K562 (cell line): Measurements from ENCODE around the gene MIDN. TPM values are rescaled to one million over a fixed set of nuclear protein-coding genes. Genes with fewer than 3 reads are reported as not detected.

Source experiments
- ESRRB ChIP-seq: fragments of 250-450 bp; sonication (Bioruptor Pico); IDR thresholded peaks from 2 replicates; pipeline ENCODE4 v1.5.0; 2020; ENCODE audit warnings: mild to moderate bottlenecking, moderate library complexity, borderline replicate concordance
- FUS ChIP-seq: fragments of 200-400 bp; formaldehyde crosslinking; optimal IDR thresholded peaks from 2 replicates; pipeline ENCODE3; 2017; ENCODE audit warnings: low read depth, low read length
- HNRNPK ChIP-seq: fragments of 200-400 bp; formaldehyde crosslinking; IDR thresholded peaks from one replicate; pipeline ENCODE4 v1.6.1; 2018; ENCODE audit warnings: mild to moderate bottlenecking, low read depth, low read length; ENCODE audit not compliant: poor library complexity, severe bottlenecking
- NFRKB ChIP-seq: fragments of 450-650 bp; IDR thresholded peaks from 2 replicates; pipeline ENCODE4 v1.6.1; 2016; ENCODE audit warnings: low read depth
- TFAM ChIP-seq: fragments of 250-450 bp; sonication (Bioruptor Pico); conservative IDR thresholded peaks from 2 replicates; pipeline ENCODE4 v1.5.0; 2021; ENCODE audit warnings: mild to moderate bottlenecking, moderate library complexity
- ZBTB8A ChIP-seq: fragments of 450-650 bp; IDR thresholded peaks from 2 replicates; pipeline ENCODE4 v1.6.1; 2018; ENCODE audit warnings: mild to moderate bottlenecking, moderate library complexity; ENCODE audit not compliant: partially characterized antibody
- ZFP1 ChIP-seq: fragments of 450-650 bp; formaldehyde crosslinking; IDR thresholded peaks from 2 replicates; pipeline ENCODE4 v1.4.0; 2020; ENCODE audit warnings: mild to moderate bottlenecking, mixed read lengths
- ZNF644 ChIP-seq: fragments of 200-800 bp; sonication (Bioruptor generic); IDR thresholded peaks from 2 replicates; pipeline ENCODE4 v1.6.1; 2016; ENCODE audit warnings: low read depth, missing genetic modification characterization, missing compliant biosample characterization
- polyA plus RNA-seq, 8 experiments: library from polyadenylated mRNA; depleted of rRNA in 4 of 8; stranded (reverse) in 5 of 8; unstranded in 3 of 8; fragments of >200 nt; fragmentation: Nextera tagmentation in 2 of 8; fragmentation: Illumina TruSeq in 1 of 8; extraction: Ambion mirVana in 2 of 8; extraction: Trizol in 1 of 8; gene quantifications; 2 replicates each; pipeline versions ENCODE4 v1.2.1 to v1.2.3, GENCODE V29; 2011 to 2014; ENCODE audit warnings: inconsistent platforms in 1 of 8, missing spikeins in 1 of 8
- total RNA-seq, 7 experiments: library from RNA; depleted of rRNA in 6 of 7; stranded (reverse); fragments of >200 nt in 6 of 7; fragmentation: Illumina TruSeq in 2 of 7; extraction: Trizol in 2 of 7; gene quantifications; 2 replicates each; pipeline versions ENCODE4 v1.2.1 to v1.2.3, GENCODE V29; 2011 to 2021; ENCODE audit warnings: low replicate concordance in 1 of 7
- TF ChIP-seq, protein P1 (sequence below): IDR thresholded peaks from 2 replicates; pipeline ENCODE4 v1.6.1; 2016; ENCODE audit warnings: missing genetic modification characterization, missing compliant biosample characterization
- TF ChIP-seq, protein P2 (sequence below): sonication (generic); formaldehyde crosslinking; IDR thresholded peaks from 2 replicates; pipeline ENCODE4 v1.5.0; 2020; ENCODE audit warnings: missing genetic modification reagents
- TF ChIP-seq, protein P3 (sequence below): sonication (generic); formaldehyde crosslinking; IDR thresholded peaks from 2 replicates; pipeline ENCODE4 v1.4.0; 2020; ENCODE audit warnings: mild to moderate bottlenecking, missing genetic modification reagents
- TF ChIP-seq, protein P4 (sequence below): fragments of 450-650 bp; formaldehyde crosslinking; IDR thresholded peaks from 2 replicates; pipeline ENCODE4 v1.4.0; 2022; ENCODE audit warnings: mild to moderate bottlenecking, moderate library complexity

Gene MIDN
- total and polyA plus RNA-seq, 9 of the 15 experiments (the other 6 are each of a cell fraction or from before 2014, with no cell fraction given): 0.17 to 120 (median 10.1) TPM

DNA sequence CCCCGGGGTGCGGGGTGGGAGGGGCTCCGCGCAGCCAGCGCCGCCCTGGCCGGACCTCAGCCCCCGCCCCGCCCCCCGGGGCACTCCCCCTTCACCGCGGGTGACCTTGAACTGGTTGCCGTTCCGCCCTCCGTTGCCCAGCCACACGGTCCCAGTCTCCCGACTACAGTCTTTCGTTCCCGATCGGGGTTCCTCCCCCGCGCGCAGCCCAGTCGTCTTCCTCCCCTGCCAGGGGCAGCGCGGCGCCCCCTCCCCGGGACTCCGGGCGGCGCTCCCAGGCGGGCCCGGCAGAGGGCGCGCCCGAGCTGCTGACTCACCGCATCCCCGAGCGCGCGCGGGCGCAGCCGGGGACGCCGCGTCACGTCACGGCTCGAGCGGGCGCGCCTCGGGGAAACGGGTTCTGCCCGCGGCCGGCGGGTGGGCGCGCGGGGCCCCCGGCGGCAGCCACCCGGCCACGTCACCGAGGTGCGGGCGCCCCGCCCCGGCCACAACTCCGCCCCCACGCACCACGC, 459 bp downstream of the MIDN start (continued):
- no peak for TF ChIP-seq ZFP1 (CRISPR knock-in tag)
- TF ChIP-seq, protein P1, sequence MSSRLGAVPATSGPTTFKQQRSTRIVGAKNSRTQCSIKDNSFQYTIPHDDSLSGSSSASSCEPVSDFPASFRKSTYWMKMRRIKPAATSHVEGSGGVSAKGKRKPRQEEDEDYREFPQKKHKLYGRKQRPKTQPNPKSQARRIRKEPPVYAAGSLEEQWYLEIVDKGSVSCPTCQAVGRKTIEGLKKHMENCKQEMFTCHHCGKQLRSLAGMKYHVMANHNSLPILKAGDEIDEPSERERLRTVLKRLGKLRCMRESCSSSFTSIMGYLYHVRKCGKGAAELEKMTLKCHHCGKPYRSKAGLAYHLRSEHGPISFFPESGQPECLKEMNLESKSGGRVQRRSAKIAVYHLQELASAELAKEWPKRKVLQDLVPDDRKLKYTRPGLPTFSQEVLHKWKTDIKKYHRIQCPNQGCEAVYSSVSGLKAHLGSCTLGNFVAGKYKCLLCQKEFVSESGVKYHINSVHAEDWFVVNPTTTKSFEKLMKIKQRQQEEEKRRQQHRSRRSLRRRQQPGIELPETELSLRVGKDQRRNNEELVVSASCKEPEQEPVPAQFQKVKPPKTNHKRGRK (tag): no peak
- no peak for TF ChIP-seq ZBTB8A
- TF ChIP-seq, protein P2, sequence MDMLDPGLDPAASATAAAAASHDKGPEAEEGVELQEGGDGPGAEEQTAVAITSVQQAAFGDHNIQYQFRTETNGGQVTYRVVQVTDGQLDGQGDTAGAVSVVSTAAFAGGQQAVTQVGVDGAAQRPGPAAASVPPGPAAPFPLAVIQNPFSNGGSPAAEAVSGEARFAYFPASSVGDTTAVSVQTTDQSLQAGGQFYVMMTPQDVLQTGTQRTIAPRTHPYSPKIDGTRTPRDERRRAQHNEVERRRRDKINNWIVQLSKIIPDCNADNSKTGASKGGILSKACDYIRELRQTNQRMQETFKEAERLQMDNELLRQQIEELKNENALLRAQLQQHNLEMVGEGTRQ: no peak
- TF ChIP-seq, protein P3, sequence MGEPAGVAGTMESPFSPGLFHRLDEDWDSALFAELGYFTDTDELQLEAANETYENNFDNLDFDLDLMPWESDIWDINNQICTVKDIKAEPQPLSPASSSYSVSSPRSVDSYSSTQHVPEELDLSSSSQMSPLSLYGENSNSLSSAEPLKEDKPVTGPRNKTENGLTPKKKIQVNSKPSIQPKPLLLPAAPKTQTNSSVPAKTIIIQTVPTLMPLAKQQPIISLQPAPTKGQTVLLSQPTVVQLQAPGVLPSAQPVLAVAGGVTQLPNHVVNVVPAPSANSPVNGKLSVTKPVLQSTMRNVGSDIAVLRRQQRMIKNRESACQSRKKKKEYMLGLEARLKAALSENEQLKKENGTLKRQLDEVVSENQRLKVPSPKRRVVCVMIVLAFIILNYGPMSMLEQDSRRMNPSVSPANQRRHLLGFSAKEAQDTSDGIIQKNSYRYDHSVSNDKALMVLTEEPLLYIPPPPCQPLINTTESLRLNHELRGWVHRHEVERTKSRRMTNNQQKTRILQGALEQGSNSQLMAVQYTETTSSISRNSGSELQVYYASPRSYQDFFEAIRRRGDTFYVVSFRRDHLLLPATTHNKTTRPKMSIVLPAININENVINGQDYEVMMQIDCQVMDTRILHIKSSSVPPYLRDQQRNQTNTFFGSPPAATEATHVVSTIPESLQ (CRISPR knock-in tag): no peak
- TF ChIP-seq NFRKB: no peak
- 0 out of 2 replicates have a peak, but pooled peaks have one; percentile 35 for TF ChIP-seq ZNF644
- TF ChIP-seq HNRNPK: no peak
- TF ChIP-seq ESRRB (CRISPR knock-in tag): no peak
- no peak for TF ChIP-seq TFAM
- TF ChIP-seq, protein P4, sequence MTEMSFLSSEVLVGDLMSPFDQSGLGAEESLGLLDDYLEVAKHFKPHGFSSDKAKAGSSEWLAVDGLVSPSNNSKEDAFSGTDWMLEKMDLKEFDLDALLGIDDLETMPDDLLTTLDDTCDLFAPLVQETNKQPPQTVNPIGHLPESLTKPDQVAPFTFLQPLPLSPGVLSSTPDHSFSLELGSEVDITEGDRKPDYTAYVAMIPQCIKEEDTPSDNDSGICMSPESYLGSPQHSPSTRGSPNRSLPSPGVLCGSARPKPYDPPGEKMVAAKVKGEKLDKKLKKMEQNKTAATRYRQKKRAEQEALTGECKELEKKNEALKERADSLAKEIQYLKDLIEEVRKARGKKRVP (CRISPR knock-in tag): no peak
- TF ChIP-seq FUS: no peak
